ENCODE results near the gene CHRND. TPM values are rescaled to one million over a fixed set of nuclear protein-coding genes. Genes with fewer than 3 reads are reported as not detected.

The CHRND gene
- total RNA-seq, 1 experiment from 2014 or later, result not detected

DNA sequence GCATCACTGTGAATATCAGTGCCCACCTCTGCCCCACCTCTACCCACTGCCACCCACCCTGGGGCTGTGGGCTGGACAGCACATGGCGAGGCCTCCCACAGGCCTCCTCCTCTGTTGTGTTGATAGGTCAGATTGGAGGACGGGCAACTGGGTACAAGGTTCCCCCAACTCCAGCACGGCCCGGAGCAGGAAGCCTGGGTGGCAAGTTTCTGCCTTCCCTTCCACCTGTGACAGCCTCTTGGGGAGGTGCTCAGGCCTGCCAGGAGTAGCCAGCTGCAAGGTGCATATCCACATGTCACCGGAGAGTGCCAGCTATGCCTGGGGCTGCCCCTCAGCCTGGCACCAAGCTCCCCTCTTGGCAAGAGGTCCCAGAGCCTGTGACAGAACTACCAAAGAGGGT lies 31.4 kb upstream of the CHRND start:
- CTCF ChIA-PET, result interaction anchor here (1.0 to 1.1 kb wide), 2 partner anchors 28 to 29 kb away, joined by 3 read pairs; no protein-coding TSS in a partner anchor
- no peak for ATAC-seq
- H3K27me3 Mint-ChIP-seq (ENCODE audit: low read depth), result peaks cover 11% of the 10 kb centered on the region
- POLR2A ChIA-PET, result no interaction called here
- H3K4me1 Mint-ChIP-seq, result peaks cover 14% of the 10 kb centered on the region
- H3K9me3 Mint-ChIP-seq, result no peaks in the 10 kb centered on the region
- H3K4me3 Mint-ChIP-seq, result no peak overlapping the region
- DNase-seq (ENCODE audit: low spot score), result no peak
- H3K27ac Mint-ChIP-seq, result no peak overlapping the region
- no peaks in the 10 kb centered on the region for H3K36me3 Mint-ChIP-seq
- TF ChIP-seq, protein P1, sequence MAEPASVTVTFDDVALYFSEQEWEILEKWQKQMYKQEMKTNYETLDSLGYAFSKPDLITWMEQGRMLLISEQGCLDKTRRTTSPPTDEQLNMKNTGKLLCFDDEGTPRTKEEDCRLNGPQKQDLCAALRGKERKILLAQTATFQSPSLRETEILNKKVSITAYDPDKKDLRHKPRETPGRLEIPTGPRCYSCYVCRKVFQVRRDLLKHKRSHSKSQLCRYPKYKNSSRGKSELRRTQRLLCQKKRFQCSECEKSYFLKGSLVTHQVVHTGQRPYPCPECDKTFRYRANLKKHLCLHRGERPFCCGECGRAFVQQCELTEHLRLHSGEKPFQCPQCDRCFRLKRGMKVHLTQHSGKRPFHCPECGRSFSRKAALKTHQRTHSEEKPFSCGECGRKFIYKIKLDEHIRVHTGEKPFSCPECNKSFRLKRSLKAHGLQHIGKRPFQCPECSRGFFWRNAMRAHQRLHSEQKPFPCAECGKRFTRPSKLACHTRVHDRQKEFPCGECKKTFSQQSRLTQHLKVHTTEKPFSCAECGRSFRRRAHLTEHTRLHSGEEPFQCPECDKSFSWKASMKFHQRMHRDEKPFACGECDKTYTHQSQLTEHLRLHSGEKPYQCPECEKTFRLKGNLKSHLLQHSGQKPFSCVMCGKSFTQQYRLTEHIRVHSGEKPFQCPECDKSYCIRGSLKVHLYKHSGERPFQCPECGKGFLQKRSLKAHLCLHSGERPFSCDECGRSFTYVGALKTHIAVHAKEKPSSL (CRISPR knock-in tag; conservative IDR thresholded peaks at IDR 0.05), result no peak
- TF ChIP-seq ZMAT4 (CRISPR knock-in tag; IDR thresholded peaks at IDR 0.05) (no peak), NFYB (CRISPR knock-in tag; conservative IDR thresholded peaks at IDR 0.05; ENCODE audit: low read depth) (no peak)

DNA sequence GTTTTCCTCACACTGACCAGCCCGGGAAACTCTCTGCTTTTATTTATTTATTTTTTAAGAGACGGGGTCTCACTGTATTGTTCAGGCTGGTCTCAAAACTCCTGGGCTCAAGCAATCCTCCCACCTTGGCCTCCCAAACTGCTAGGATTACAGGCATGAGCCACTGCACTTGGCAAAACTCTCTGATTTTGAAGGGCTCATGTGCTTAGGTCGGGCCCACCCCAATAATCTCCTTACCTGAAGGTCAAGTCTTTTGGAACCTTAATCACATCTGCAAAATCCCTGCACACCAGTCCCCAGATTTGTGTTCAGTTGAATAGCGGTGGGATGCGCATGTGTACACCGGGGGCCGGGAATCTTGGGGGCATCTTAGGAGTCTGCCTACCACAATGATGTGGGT lies 30.7 kb upstream of the CHRND start:
- POLR2A ChIA-PET, result no interaction called here
- peaks cover 9% of the 10 kb centered on the region for H3K4me1 Mint-ChIP-seq
- TF ChIP-seq ZNF317 (CRISPR knock-in tag; IDR thresholded peaks at IDR 0.05; ENCODE audit: borderline replicate concordance, low read depth) (no peak), ZNF232 (CRISPR knock-in tag; IDR thresholded peaks at IDR 0.05) (no peak), FOXP1 (CRISPR knock-in tag; IDR thresholded peaks at IDR 0.05; ENCODE audit: borderline replicate concordance) (no peak), CBFB (CRISPR knock-in tag; IDR thresholded peaks at IDR 0.05; ENCODE audit: low read depth) (no peak), PRDM15 (CRISPR knock-in tag; IDR thresholded peaks at IDR 0.05) (no peak), TEAD4 (CRISPR knock-in tag; IDR thresholded peaks at IDR 0.05) (no peak), NR1H2 (CRISPR knock-in tag; IDR thresholded peaks at IDR 0.05) (no peak)
- TF ChIP-seq, protein P2, sequence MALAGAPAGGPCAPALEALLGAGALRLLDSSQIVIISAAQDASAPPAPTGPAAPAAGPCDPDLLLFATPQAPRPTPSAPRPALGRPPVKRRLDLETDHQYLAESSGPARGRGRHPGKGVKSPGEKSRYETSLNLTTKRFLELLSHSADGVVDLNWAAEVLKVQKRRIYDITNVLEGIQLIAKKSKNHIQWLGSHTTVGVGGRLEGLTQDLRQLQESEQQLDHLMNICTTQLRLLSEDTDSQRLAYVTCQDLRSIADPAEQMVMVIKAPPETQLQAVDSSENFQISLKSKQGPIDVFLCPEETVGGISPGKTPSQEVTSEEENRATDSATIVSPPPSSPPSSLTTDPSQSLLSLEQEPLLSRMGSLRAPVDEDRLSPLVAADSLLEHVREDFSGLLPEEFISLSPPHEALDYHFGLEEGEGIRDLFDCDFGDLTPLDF (CRISPR knock-in tag; IDR thresholded peaks at IDR 0.05), result no peak
- CTCF ChIA-PET, result no interaction called here
- ATAC-seq (no peak), DNase-seq (ENCODE audit: low spot score) (no peak)
- H3K4me3 Mint-ChIP-seq, result no peak overlapping the region
- H3K27me3 Mint-ChIP-seq (ENCODE audit: low read depth), result peaks cover 7% of the 10 kb centered on the region
- H3K36me3 Mint-ChIP-seq, result no peaks in the 10 kb centered on the region
- H3K9me3 Mint-ChIP-seq, result no peaks in the 10 kb centered on the region
- no peak overlapping the region for H3K27ac Mint-ChIP-seq

- CTCF ChIA-PET, result interaction anchor here (1.0 kb wide), 1 partner anchor 25 kb away, joined by 3 read pairs; no protein-coding TSS in a partner anchor
- H3K4me1 Mint-ChIP-seq, result peaks cover 7% of the 10 kb centered on the region
- no peak overlapping the region for H3K27ac Mint-ChIP-seq
- no peak for ATAC-seq
- H3K9me3 Mint-ChIP-seq, result no peaks in the 10 kb centered on the region
- no peaks in the 10 kb centered on the region for H3K36me3 Mint-ChIP-seq
- DNase-seq (ENCODE audit: low spot score), result no peak
- TF ChIP-seq MXD4 (CRISPR knock-in tag; IDR thresholded peaks at IDR 0.05; ENCODE audit: borderline replicate concordance), result no peak
- TF ChIP-seq, protein P3, sequence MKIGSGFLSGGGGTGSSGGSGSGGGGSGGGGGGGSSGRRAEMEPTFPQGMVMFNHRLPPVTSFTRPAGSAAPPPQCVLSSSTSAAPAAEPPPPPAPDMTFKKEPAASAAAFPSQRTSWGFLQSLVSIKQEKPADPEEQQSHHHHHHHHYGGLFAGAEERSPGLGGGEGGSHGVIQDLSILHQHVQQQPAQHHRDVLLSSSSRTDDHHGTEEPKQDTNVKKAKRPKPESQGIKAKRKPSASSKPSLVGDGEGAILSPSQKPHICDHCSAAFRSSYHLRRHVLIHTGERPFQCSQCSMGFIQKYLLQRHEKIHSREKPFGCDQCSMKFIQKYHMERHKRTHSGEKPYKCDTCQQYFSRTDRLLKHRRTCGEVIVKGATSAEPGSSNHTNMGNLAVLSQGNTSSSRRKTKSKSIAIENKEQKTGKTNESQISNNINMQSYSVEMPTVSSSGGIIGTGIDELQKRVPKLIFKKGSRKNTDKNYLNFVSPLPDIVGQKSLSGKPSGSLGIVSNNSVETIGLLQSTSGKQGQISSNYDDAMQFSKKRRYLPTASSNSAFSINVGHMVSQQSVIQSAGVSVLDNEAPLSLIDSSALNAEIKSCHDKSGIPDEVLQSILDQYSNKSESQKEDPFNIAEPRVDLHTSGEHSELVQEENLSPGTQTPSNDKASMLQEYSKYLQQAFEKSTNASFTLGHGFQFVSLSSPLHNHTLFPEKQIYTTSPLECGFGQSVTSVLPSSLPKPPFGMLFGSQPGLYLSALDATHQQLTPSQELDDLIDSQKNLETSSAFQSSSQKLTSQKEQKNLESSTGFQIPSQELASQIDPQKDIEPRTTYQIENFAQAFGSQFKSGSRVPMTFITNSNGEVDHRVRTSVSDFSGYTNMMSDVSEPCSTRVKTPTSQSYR (CRISPR knock-in tag; IDR thresholded peaks at IDR 0.05), result no peak
- TF ChIP-seq FOXK1 (CRISPR knock-in tag; IDR thresholded peaks at IDR 0.05), result no peak
- TF ChIP-seq, protein P1 (CRISPR knock-in tag; conservative IDR thresholded peaks at IDR 0.05), result no peak
- TF ChIP-seq KAT7 (CRISPR knock-in tag; IDR thresholded peaks at IDR 0.05; ENCODE audit: borderline replicate concordance), result no peak
- H3K4me3 Mint-ChIP-seq, result no peak overlapping the region
- POLR2A ChIA-PET, result no interaction called here
- peaks cover 8% of the 10 kb centered on the region; the same call in 1 of the 2 replicates for H3K27me3 Mint-ChIP-seq (ENCODE audit: low read depth)
Observed at GRCh38 chr2:232496501-232497270, 29.3 kb upstream of the CHRND start.
